K562 (cell line): Measurements from ENCODE around the gene ZNF214. TPM values are rescaled to one million over a fixed set of nuclear protein-coding genes. Genes with fewer than 3 reads are reported as not detected.

Source experiments
- ATAC-seq: fragments of 200-7000 bp; cut with Tn5 transposase; 3 replicates; pipeline ENCODE4 v1.9.1; 2020; ENCODE audit warnings: moderate library complexity
- BruUV-seq: library from RNA; stranded (reverse); fragments of 400-500 nt; replicated peaks from 2 replicates; lab custom pipeline; 2021; lab: Mats Ljungman, UMichigan
- CTCF ChIA-PET: fragments of 300-600 bp; formaldehyde crosslinking; extraction: SDS; loops from one replicate; lab custom pipeline; 2021; ENCODE audit warnings: low intra/inter-chr PET ratio; lab: Yijun Ruan, JAX
- POLR2A ChIA-PET: fragments of 300-600, 350-650 bp; sonication (Branson Sonifier 250); formaldehyde crosslinking; extraction: SDS; loops from one replicate; lab custom pipeline; 2021; ENCODE audit warnings: antibody characterized with exemption, inconsistent platforms; lab: Yijun Ruan, JAX
- DNase-seq, 4 experiments: peaks; one replicate each; pipeline versions ENCODE4 v3.0.0 to v3.0.0-alpha.2; 2011 to 2018; ENCODE audit warnings: low spot score in 3 of 4, mixed read lengths in 3 of 4; ENCODE audit errors: extremely low read depth in 1 of 4
- FAIRE-seq: peaks from 2 replicates; lab custom pipeline; 2011; peaks lifted over from hg19 to GRCh38; lab: Jason Lieb, UNC
- H2AFZ ChIP-seq: 2 replicates; pipeline ENCODE4 v1.6.0; 2011; ENCODE audit warnings: low read depth, low read length, control low read depth, inconsistent platforms
- H3K27ac ChIP-seq: fragments of 200-600 bp; 3 replicates; pipeline ENCODE4 v1.8.0; 2011; ENCODE audit warnings: low read depth, mild to moderate bottlenecking, control low read depth, inconsistent platforms, low read length, moderate library complexity, mixed read lengths; ENCODE audit errors: extremely low read depth
- H3K27me3 ChIP-seq, 2 experiments: fragments of 300-600 bp in 1 of 2; 2 replicates in 1 of 2; 3 replicates in 1 of 2; pipeline versions ENCODE4 v1.6.0 to v1.8.0; 2011; ENCODE audit warnings: inconsistent platforms in 2 of 2, low read length in 2 of 2, mild to moderate bottlenecking in 1 of 2, mixed read lengths in 1 of 2, moderate library complexity in 1 of 2; ENCODE audit not compliant: control insufficient read depth in 2 of 2, insufficient read depth in 2 of 2
- H3K36me3 ChIP-seq: fragments of 300-600 bp; 3 replicates; pipeline ENCODE4 v1.8.0; 2011; ENCODE audit warnings: mild to moderate bottlenecking, low read length, inconsistent platforms; ENCODE audit not compliant: control insufficient read depth, insufficient read depth
- H3K4me1 ChIP-seq, 2 experiments: fragments of 200-600 bp in 1 of 2; replicated peaks in 1 of 2; 2 replicates in 1 of 2; 3 replicates in 1 of 2; pipeline versions ENCODE4 v1.5.1 to v1.8.0; 2011; ENCODE audit warnings: inconsistent platforms in 2 of 2, low read length in 2 of 2, mild to moderate bottlenecking in 1 of 2, mixed read lengths in 1 of 2, moderate library complexity in 1 of 2; ENCODE audit not compliant: control insufficient read depth in 2 of 2, insufficient read depth in 2 of 2
- H3K4me2 ChIP-seq: 2 replicates; pipeline ENCODE4 v1.6.1; 2011; ENCODE audit warnings: low read length, control low read depth, inconsistent platforms, mixed read lengths; ENCODE audit not compliant: insufficient read depth
- H3K4me3 ChIP-seq: fragments of 200-600 bp; sonication (generic), shearing (Covaris generic); 2 replicates; pipeline ENCODE4 v1.5.1; 2016; ENCODE audit warnings: control low read depth, inconsistent platforms
- H3K79me2 ChIP-seq: fragments of 200-600 bp; 3 replicates; pipeline ENCODE4 v1.8.0; 2011; ENCODE audit warnings: low read length, inconsistent platforms; ENCODE audit not compliant: control insufficient read depth, insufficient read depth
- H3K9ac ChIP-seq, 2 experiments: 2 replicates each; pipeline versions ENCODE4 v1.6.0 to v1.6.1; 2011; ENCODE audit warnings: low read depth in 2 of 2, low read length in 2 of 2, control low read depth in 1 of 2, inconsistent platforms in 1 of 2, mild to moderate bottlenecking in 1 of 2, mixed read lengths in 1 of 2; ENCODE audit not compliant: insufficient read depth in 1 of 2
- H3K9me1 ChIP-seq: one replicate; pipeline ENCODE4 v1.6.0; 2011; ENCODE audit warnings: inconsistent platforms, mild to moderate bottlenecking, low read length, moderate library complexity; ENCODE audit not compliant: control insufficient read depth, insufficient read depth
- H3K9me3 ChIP-seq: replicated peaks from 2 replicates; pipeline ENCODE4 v1.5.1; 2011; ENCODE audit warnings: low read depth, low read length, inconsistent platforms; ENCODE audit not compliant: control insufficient read depth, insufficient read depth
- H4K20me1 ChIP-seq: replicated peaks from 2 replicates; pipeline ENCODE4 v1.6.1; 2011; ENCODE audit warnings: low read length, inconsistent platforms, mixed read lengths; ENCODE audit not compliant: control insufficient read depth, insufficient read depth
- AFF4 ChIP-seq: sonication (generic); formaldehyde crosslinking; IDR thresholded peaks from 2 replicates; pipeline ENCODE4 v1.8.0; 2023; ENCODE audit warnings: mild to moderate bottlenecking, missing genetic modification reagents
- CHCHD3 ChIP-seq: fragments of 250-450 bp; sonication (Bioruptor Pico); IDR thresholded peaks from 2 replicates; pipeline ENCODE4 v2.1.2; 2022; ENCODE audit warnings: mild to moderate bottlenecking
- FOXA1 ChIP-seq: fragments of 450-650 bp; IDR thresholded peaks from 2 replicates; pipeline ENCODE4 v1.6.1; 2016; ENCODE audit warnings: mild to moderate bottlenecking, borderline replicate concordance
- NR2F6 ChIP-seq: fragments of 450-650 bp; formaldehyde crosslinking; IDR thresholded peaks from 2 replicates; pipeline ENCODE4 v1.4.0; 2020; ENCODE audit warnings: mild to moderate bottlenecking
- PML ChIP-seq: IDR thresholded peaks from 2 replicates; pipeline ENCODE4 v1.6.1; 2012; ENCODE audit warnings: low read length, inconsistent platforms
- PRDM10 ChIP-seq: fragments of 450-650 bp; IDR thresholded peaks from 2 replicates; pipeline ENCODE4 v1.6.1; 2018; ENCODE audit not compliant: partially characterized antibody
- RBBP5 ChIP-seq: fragments of 200-600 bp; sonication (generic); IDR thresholded peaks from 2 replicates; pipeline ENCODE4 v1.6.1; 2012; ENCODE audit warnings: borderline replicate concordance, mild to moderate bottlenecking, low read length, control low read depth, inconsistent platforms; ENCODE audit not compliant: insufficient read depth, poor library complexity, severe bottlenecking
- RUNX1 ChIP-seq: sonication (generic); IDR thresholded peaks from 2 replicates; pipeline ENCODE4 v1.6.1; 2016; ENCODE audit warnings: antibody characterized with exemption, low read depth
- TCF7L2 ChIP-seq: fragments of 150-350 bp; IDR thresholded peaks from 2 replicates; pipeline ENCODE4 v1.6.1; 2016; ENCODE audit warnings: low read depth, mild to moderate bottlenecking, low read length, moderate library complexity
- ZFP30 ChIP-seq: fragments of 250-450 bp; sonication (Bioruptor Pico); IDR thresholded peaks from 2 replicates; pipeline ENCODE4 v1.8.0; 2022; ENCODE audit warnings: moderate library complexity, mild to moderate bottlenecking, inconsistent platforms, borderline replicate concordance
- ZNF121 ChIP-seq: sonication (generic); formaldehyde crosslinking; conservative IDR thresholded peaks from 2 replicates; pipeline ENCODE4 v1.8.0; 2022; ENCODE audit warnings: missing genetic modification reagents
- WGBS: fragments of 100-300 bp; shearing (Covaris generic); methylation state at CpG from one replicate; pipeline ENCODE4 v1.1.6; 2016; ENCODE audit warnings: low coverage, mixed read lengths; ENCODE audit not compliant: insufficient coverage; ENCODE audit errors: missing lambda C conversion rate; 5-methylcytosine and 5-hydroxymethylcytosine counted together
- in situ Hi-C: fragments of 300-500 bp; cut with MboI; formaldehyde crosslinking; loops from 4 replicates; pipeline ENCODE4 v1.15.0; 2018; ENCODE audit warnings: inconsistent platforms, mixed read lengths
- intact Hi-C: fragments of 100-400 bp; cut with micrococcal nuclease; formaldehyde crosslinking; loops from 2 replicates; pipeline ENCODE4 v1.14.2; 2022
- polyA plus RNA-seq, 8 experiments: library from polyadenylated mRNA; depleted of rRNA in 4 of 8; stranded (reverse) in 5 of 8; unstranded in 3 of 8; fragments of >200 nt; fragmentation: Nextera tagmentation in 2 of 8; fragmentation: Illumina TruSeq in 1 of 8; extraction: Ambion mirVana in 2 of 8; extraction: Trizol in 1 of 8; gene quantifications; 2 replicates each; pipeline versions ENCODE4 v1.2.1 to v1.2.3, GENCODE V29; 2011 to 2014; ENCODE audit warnings: inconsistent platforms in 1 of 8, missing spikeins in 1 of 8
- total RNA-seq, 7 experiments: library from RNA; depleted of rRNA in 6 of 7; stranded (reverse); fragments of >200 nt in 6 of 7; fragmentation: Illumina TruSeq in 2 of 7; extraction: Trizol in 2 of 7; gene quantifications; 2 replicates each; pipeline versions ENCODE4 v1.2.1 to v1.2.3, GENCODE V29; 2011 to 2021; ENCODE audit warnings: low replicate concordance in 1 of 7

The ZNF214 gene
- total and polyA plus RNA-seq, 9 of the 15 experiments (the other 6 are each of a cell fraction or from before 2014, with no cell fraction given): 0.06 to 0.41 (median 0.33) TPM; not detected in 1

- TF ChIP-seq AFF4 (no peak), PML (no peak), RBBP5 (no peak)
- TF ChIP-seq, all 486 proteins: peak for 0
Measured at GRCh38 chr11:7034019-7034418, 13.9 kb upstream of the ZNF214 start (continued).

GRCh38 chr11:7032692-7033091 is 12.5 kb upstream of the ZNF214 start:
- Histone ChIP-seq H3K9me1 (no peaks in the 10 kb centered on the region), H3K4me1 (no peaks in the 10 kb centered on the region), H3K27ac (no peak overlapping the region), H3K9ac (no peak overlapping the region)
- TF ChIP-seq ZFP30 (CRISPR knock-in tag) (no peak), CHCHD3 (CRISPR knock-in tag) (no peak), ZNF121 (no peak), FOXA1 (no peak), RUNX1 (no peak), TCF7L2 (no peak), NR2F6 (CRISPR knock-in tag) (no peak), PRDM10 (no peak)
- TF ChIP-seq, all 486 proteins: peak for 0
- H3K4me2 ChIP-seq: no peak overlapping the region
- H3K9me3 ChIP-seq: no peaks in the 10 kb centered on the region
- ChIA-PET CTCF (no interaction called here), POLR2A (no interaction called here)
- FAIRE-seq (no peak), DNase-seq (no peak), ATAC-seq (no peak)
- intact Hi-C loops: no loop called here
- in situ Hi-C loops: no loop called here
- no peak overlapping the region for H3K4me3 ChIP-seq
- no peaks in the 10 kb centered on the region for H3K79me2 ChIP-seq
- no peak overlapping the region for H2AFZ ChIP-seq
- WGBS: 14% methylated on average over 1 of the region's 1 CpG
- H3K27me3 ChIP-seq: peaks cover 6 to 12% of the 10 kb centered on the region in 2 experiments; a peak in 4 of 5 replicates
- BruUV-seq: no TSS peak
- no peaks in the 10 kb centered on the region for H3K36me3 ChIP-seq
- H4K20me1 ChIP-seq: no peaks in the 10 kb centered on the region
